Peyer's patch (tissue), 4 donors: ENCODE data around the gene MALL. TPM values are rescaled to one million over a fixed set of nuclear protein-coding genes. Genes with fewer than 3 reads are reported as not detected.
"Not testable (repeated sequence)": the region's sequence is repeated elsewhere in the genome, so short reads cannot be mapped to it uniquely, and the experiment has no call there.

Experiments
- DNase-seq, 3 donors: peaks; one replicate each; pipeline ENCODE4 v3.0.0-alpha.2; 2017 to 2019
- H3K27ac ChIP-seq, 4 donors: fragments of 200-600 bp; sonication (generic); one replicate each; pipeline ENCODE4 v1.5.1; 2016 to 2019
- H3K27me3 ChIP-seq, 2 donors: fragments of 200-600 bp; sonication (generic); one replicate each; pipeline ENCODE4 v1.5.1; 2019
- H3K36me3 ChIP-seq, 3 donors: fragments of 200-600 bp; sonication (generic); one replicate each; pipeline ENCODE4 v1.5.1; 2016 to 2019
- H3K4me1 ChIP-seq, 4 donors: fragments of 200-600 bp; sonication (generic); one replicate each; pipeline ENCODE4 v1.5.1; 2016 to 2019
- H3K4me3 ChIP-seq, 4 donors: fragments of 200-600 bp; sonication (generic); 1 replicate in 3 of 4; 2 replicates in 1 of 4; pipeline ENCODE4 v1.5.1; 2016 to 2019; ENCODE audit warnings: mild to moderate bottlenecking in 1 of 4
- H3K9me3 ChIP-seq, 4 donors: fragments of 200-600 bp; sonication (generic); one replicate each; pipeline ENCODE4 v1.5.1; 2016 to 2019; ENCODE audit warnings: mild to moderate bottlenecking in 1 of 4
- CTCF ChIP-seq, 6 experiments: fragments of 450-650 bp in 4 of 6; fragments of 200-600 bp in 2 of 6; sonication (generic) in 1 of 6; IDR thresholded peaks; one replicate each; pipeline ENCODE4 v1.5.1; 2017 to 2019; ENCODE audit warnings: antibody characterized with exemption in 6 of 6, mild to moderate bottlenecking in 3 of 6, moderate library complexity in 1 of 6
- POLR2A ChIP-seq, 2 donors: fragments of 450-650 bp; IDR thresholded peaks; one replicate each; pipeline ENCODE4 v1.5.1; 2017; ENCODE audit warnings: antibody characterized with exemption in 2 of 2, mild to moderate bottlenecking in 2 of 2, moderate library complexity in 2 of 2
- total RNA-seq, 4 donors: library from RNA; depleted of rRNA; stranded (reverse); fragments of >200 nt; gene quantifications; one replicate each; pipeline ENCODE4 v1.1.0, GENCODE V29; 2016

Gene MALL
- total RNA-seq, 4 donors from 2014 or later: 40.4 to 814 (median 603) TPM

GRCh38 chr2:110116033-110116710, 550 bp upstream of the MALL start:
- H3K36me3 ChIP-seq: no peaks in the 10 kb centered on the region
- H3K27ac ChIP-seq: peak overlapping the region; percentile 6 to 93 (median 92)
- peaks cover 0 to 11% (median 2%) of the 10 kb centered on the region in 4 donors for H3K4me1 ChIP-seq
- H3K9me3 ChIP-seq: no peaks in the 10 kb centered on the region
- H3K4me3 ChIP-seq: peak overlapping the region in 3 of 4 donors; percentile 43 to 68 (median 65)
- TF ChIP-seq POLR2A (IDR thresholded peaks at IDR 0.05): no peak
- TF ChIP-seq CTCF (IDR thresholded peaks at IDR 0.05): peak in 4 of 6 experiments; percentile 29 to 72 (median 64)
- H3K27me3 ChIP-seq: no peaks in the 10 kb centered on the region
- peak in 1 of 3 donors; percentile 68 for DNase-seq

GRCh38 chr2:110114831-110115255, 779 bp downstream of the MALL start:
- Histone ChIP-seq H3K9me3 (no peaks in the 10 kb centered on the region), H3K4me3 (peak overlapping the region; percentile 10 to 68 (median 54)), H3K36me3 (no peaks in the 10 kb centered on the region), H3K4me1 (peaks cover 0 to 11% (median 2%) of the 10 kb centered on the region in 4 donors), H3K27ac (peak overlapping the region in 3 of 4 donors; percentile 92 to 93 (median 92)), H3K27me3 (no peaks in the 10 kb centered on the region)
- peak in 2 of 3 donors; percentile 62 to 72 for DNase-seq
- TF ChIP-seq POLR2A (IDR thresholded peaks at IDR 0.05) (peak; percentile 15 to 56), CTCF (IDR thresholded peaks at IDR 0.05) (no peak)

- peak in 2 of 3 donors; percentile 93 for DNase-seq
- no peaks in the 10 kb centered on the region for H3K9me3 ChIP-seq
- peaks cover 0 to 11% (median 2%) of the 10 kb centered on the region in 4 donors for H3K4me1 ChIP-seq
- no peaks in the 10 kb centered on the region for H3K36me3 ChIP-seq
- TF ChIP-seq CTCF (IDR thresholded peaks at IDR 0.05): peak in 3 of 6 experiments; percentile 49 to 55 (median 53)
- peak; percentile 65 to 87 for TF ChIP-seq POLR2A (IDR thresholded peaks at IDR 0.05)
- H3K27me3 ChIP-seq: no peaks in the 10 kb centered on the region
- H3K4me3 ChIP-seq: peak overlapping the region in 3 of 4 donors; percentile 43 to 68 (median 65)
- peak overlapping the region in 3 of 4 donors; percentile 92 to 93 (median 92) for H3K27ac ChIP-seq
These were observed 1.5 kb downstream of the MALL start for GRCh38 chr2:110113961-110114591.

- peak overlapping the region in 3 of 4 donors; percentile 84 to 97 (median 85) for H3K27ac ChIP-seq
- H3K36me3 ChIP-seq, H3K27me3 ChIP-seq, DNase-seq, H3K4me3 ChIP-seq, H3K9me3 ChIP-seq: not testable (repeated sequence)
- H3K4me1 ChIP-seq: peaks cover 0 to 36% (median 7%) of the 10 kb centered on the region in 4 donors
These were observed 7.3 kb downstream of the MALL start for GRCh38 chr2:110108291-110108690.

GRCh38 chr2:110107092-110108079, 8.2 kb downstream of the MALL start:
- Histone ChIP-seq H3K27ac (peak overlapping the region in 3 of 4 donors; percentile 84 to 97 (median 85)), H3K4me1 (peaks cover 0 to 44% (median 7%) of the 10 kb centered on the region in 4 donors), H3K27me3 (no peaks in the 10 kb centered on the region), H3K36me3 (peaks cover 0 to 4% (median 0%) of the 10 kb centered on the region in 3 donors), H3K9me3 (no peaks in the 10 kb centered on the region), H3K4me3 (peak overlapping the region in 2 of 4 donors; percentile 18 to 39)
- DNase-seq: peak in 1 of 3 donors; percentile 73
- peak in 1 of 6 experiments; percentile 4 for TF ChIP-seq CTCF (IDR thresholded peaks at IDR 0.05)
- TF ChIP-seq POLR2A (IDR thresholded peaks at IDR 0.05): peak; percentile 40 to 95
